Measurements from ENCODE around the gene IGHMBP2.

- no peak for TF ChIP-seq CTCF (IDR thresholded peaks at IDR 0.05; ENCODE audit: low read length)
- TF ChIP-seq EZH2 (IDR thresholded peaks at IDR 0.05; ENCODE audit: borderline replicate concordance, low read length) = no peak
Observed at GRCh38 chr11:68855205-68855981, 48.3 kb upstream of the IGHMBP2 start.

Measured in OCI-LY1 (cell line).